ENCODE data around the gene DENND1B. TPM values are rescaled to one million over a fixed set of nuclear protein-coding genes. Genes with fewer than 3 reads are reported as not detected.

DENND1B gene
- total RNA-seq, 4 donors from 2014 or later: 10.1 to 14.4 (median 12.6) TPM

GRCh38 chr1:197664391-197664790, 110.9 kb downstream of the DENND1B start:
- Histone ChIP-seq H3K27me3 (no peaks in the 10 kb centered on the region), H3K36me3 (no peaks in the 10 kb centered on the region), H3K9me3 (no peaks in the 10 kb centered on the region), H3K4me1 (peaks cover 3% of the 10 kb centered on the region), H3K4me3 (no peak overlapping the region), H3K27ac (no peak overlapping the region)
- no peak for DNase-seq (ENCODE audit: low spot score in 2 of 2)
- no peak for TF ChIP-seq POLR2A (IDR thresholded peaks at IDR 0.05)
- 94% methylated on average over 1 of the region's 1 CpG for WGBS

GRCh38 chr1:197663162-197663953, 111.9 kb downstream of the DENND1B start:
- no peak for DNase-seq (ENCODE audit: low spot score in 2 of 2)
- WGBS: 76% methylated on average over 4 of the region's 4 CpGs
- Histone ChIP-seq H3K36me3 (no peaks in the 10 kb centered on the region), H3K4me1 (peaks cover 3% of the 10 kb centered on the region), H3K9me3 (no peaks in the 10 kb centered on the region), H3K27ac (no peak overlapping the region), H3K27me3 (no peaks in the 10 kb centered on the region), H3K4me3 (no peak overlapping the region)
- TF ChIP-seq EP300 (IDR thresholded peaks at IDR 0.05): no peak
- TF ChIP-seq, protein P1, sequence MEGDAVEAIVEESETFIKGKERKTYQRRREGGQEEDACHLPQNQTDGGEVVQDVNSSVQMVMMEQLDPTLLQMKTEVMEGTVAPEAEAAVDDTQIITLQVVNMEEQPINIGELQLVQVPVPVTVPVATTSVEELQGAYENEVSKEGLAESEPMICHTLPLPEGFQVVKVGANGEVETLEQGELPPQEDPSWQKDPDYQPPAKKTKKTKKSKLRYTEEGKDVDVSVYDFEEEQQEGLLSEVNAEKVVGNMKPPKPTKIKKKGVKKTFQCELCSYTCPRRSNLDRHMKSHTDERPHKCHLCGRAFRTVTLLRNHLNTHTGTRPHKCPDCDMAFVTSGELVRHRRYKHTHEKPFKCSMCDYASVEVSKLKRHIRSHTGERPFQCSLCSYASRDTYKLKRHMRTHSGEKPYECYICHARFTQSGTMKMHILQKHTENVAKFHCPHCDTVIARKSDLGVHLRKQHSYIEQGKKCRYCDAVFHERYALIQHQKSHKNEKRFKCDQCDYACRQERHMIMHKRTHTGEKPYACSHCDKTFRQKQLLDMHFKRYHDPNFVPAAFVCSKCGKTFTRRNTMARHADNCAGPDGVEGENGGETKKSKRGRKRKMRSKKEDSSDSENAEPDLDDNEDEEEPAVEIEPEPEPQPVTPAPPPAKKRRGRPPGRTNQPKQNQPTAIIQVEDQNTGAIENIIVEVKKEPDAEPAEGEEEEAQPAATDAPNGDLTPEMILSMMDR (IDR thresholded peaks at IDR 0.05): no peak
- TF ChIP-seq POLR2A (IDR thresholded peaks at IDR 0.05): no peak
- no peak for TF ChIP-seq POLR2AphosphoS5 (IDR thresholded peaks at IDR 0.05)

DNA sequence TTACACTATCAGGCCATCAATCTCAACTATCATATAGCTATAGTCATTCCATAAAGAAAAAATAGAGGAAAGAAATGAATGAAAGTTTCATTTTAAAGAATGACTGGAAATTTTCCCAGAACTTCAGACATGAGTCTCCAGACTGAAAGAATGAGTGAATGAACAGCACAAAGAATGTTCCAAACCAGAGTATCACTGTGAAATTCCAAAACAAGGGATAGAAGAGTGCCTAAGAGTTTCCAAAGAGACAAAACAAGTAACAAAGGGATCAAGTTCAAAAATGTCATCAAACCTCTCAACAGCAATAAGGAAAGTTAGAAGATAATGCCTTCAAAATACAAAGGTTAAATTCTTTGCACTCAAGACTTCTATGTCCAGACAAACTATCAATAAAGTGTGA, 114.9 kb downstream of the DENND1B start:
- TF ChIP-seq EP300 (IDR thresholded peaks at IDR 0.05): no peak
- TF ChIP-seq, protein P1 (IDR thresholded peaks at IDR 0.05): no peak
- TF ChIP-seq POLR2AphosphoS5 (IDR thresholded peaks at IDR 0.05): no peak
- TF ChIP-seq POLR2A (IDR thresholded peaks at IDR 0.05): no peak
- H3K36me3 ChIP-seq: peaks cover 4% of the 10 kb centered on the region
- no peak for DNase-seq (ENCODE audit: low spot score in 2 of 2)
- no peaks in the 10 kb centered on the region for H3K27me3 ChIP-seq
- H3K27ac ChIP-seq: no peak overlapping the region
- peaks cover 3% of the 10 kb centered on the region for H3K4me1 ChIP-seq
- H3K4me3 ChIP-seq: no peak overlapping the region
- H3K9me3 ChIP-seq: no peaks in the 10 kb centered on the region

DNA sequence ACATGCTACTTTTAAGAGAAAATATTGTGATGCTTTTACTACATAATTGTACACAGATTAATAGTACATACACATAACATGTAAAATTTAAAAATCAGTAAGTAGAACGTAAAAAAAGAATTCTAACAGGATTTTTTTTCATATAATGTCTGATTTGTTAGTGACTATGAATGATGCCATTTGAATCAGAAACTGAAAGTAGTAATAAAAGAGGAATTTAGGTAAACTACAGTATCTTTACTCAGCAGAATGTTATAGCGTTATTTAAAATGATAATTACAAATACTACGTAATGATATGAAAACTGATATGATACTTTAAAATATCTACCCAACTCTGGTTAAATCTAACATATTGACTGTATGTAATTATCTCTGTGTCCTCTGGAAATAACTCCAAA, 116.1 kb downstream of the DENND1B start:
- 80% methylated on average over 3 of the region's 3 CpGs for WGBS
- H3K4me1 ChIP-seq: peaks cover 3% of the 10 kb centered on the region
- H3K36me3 ChIP-seq: peaks cover 4% of the 10 kb centered on the region
- no peak overlapping the region for H3K27ac ChIP-seq
- no peak for TF ChIP-seq EP300 (IDR thresholded peaks at IDR 0.05)
- TF ChIP-seq POLR2AphosphoS5 (IDR thresholded peaks at IDR 0.05): no peak
- no peak for TF ChIP-seq POLR2A (IDR thresholded peaks at IDR 0.05)
- TF ChIP-seq, protein P1 (IDR thresholded peaks at IDR 0.05): no peak
- no peak overlapping the region for H3K4me3 ChIP-seq
- no peak for DNase-seq (ENCODE audit: low spot score in 2 of 2)
- no peaks in the 10 kb centered on the region for H3K9me3 ChIP-seq
- no peaks in the 10 kb centered on the region for H3K27me3 ChIP-seq

DNA sequence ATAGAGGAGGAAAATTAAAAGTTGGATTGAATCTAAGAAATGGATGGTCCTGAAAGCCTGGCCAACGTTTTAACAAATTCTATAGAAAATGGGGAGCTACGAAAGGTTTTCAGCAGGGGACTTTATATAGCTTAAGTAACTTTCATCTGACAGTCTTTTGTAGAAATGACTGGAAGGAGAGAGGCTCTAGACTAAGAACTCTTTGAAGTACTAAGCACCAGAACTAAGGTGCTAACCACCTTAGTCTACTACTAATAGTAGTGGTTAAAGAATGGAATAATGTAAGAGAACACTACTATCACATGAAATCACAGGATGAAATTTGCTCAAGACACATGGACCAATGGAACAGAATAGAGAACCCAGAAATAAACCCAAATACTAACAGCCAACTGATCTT, 126.1 kb downstream of the DENND1B start:
- 84% methylated on average over 2 of the region's 2 CpGs for WGBS
- Histone ChIP-seq H3K27ac (no peak overlapping the region), H3K4me3 (no peak overlapping the region), H3K4me1 (no peaks in the 10 kb centered on the region), H3K9me3 (no peaks in the 10 kb centered on the region), H3K27me3 (no peaks in the 10 kb centered on the region), H3K36me3 (no peaks in the 10 kb centered on the region)
- TF ChIP-seq EP300 (IDR thresholded peaks at IDR 0.05) (no peak), POLR2AphosphoS5 (IDR thresholded peaks at IDR 0.05) (no peak), POLR2A (IDR thresholded peaks at IDR 0.05) (no peak)
- TF ChIP-seq, protein P1 (IDR thresholded peaks at IDR 0.05): no peak
- no peak for DNase-seq (ENCODE audit: low spot score in 2 of 2)
